Panc1 (cell line): ENCODE data around the gene CLDN7.

Source experiments
- SIN3A ChIP-seq: IDR thresholded peaks from 2 replicates; pipeline ENCODE4 v1.6.1; 2012; ENCODE audit warnings: low read depth, mild to moderate bottlenecking, low read length, moderate library complexity, borderline replicate concordance; ENCODE audit not compliant: insufficient read depth
- TCF7L2 ChIP-seq: IDR thresholded peaks from 2 replicates; pipeline ENCODE4 v1.6.1; 2011; ENCODE audit warnings: mild to moderate bottlenecking, low read depth, low read length, inconsistent platforms
- TF ChIP-seq, protein P1 (sequence below): fragments of 450-650 bp; IDR thresholded peaks from 2 replicates; pipeline ENCODE4 v1.5.1; 2017; ENCODE audit warnings: mild to moderate bottlenecking

DNA sequence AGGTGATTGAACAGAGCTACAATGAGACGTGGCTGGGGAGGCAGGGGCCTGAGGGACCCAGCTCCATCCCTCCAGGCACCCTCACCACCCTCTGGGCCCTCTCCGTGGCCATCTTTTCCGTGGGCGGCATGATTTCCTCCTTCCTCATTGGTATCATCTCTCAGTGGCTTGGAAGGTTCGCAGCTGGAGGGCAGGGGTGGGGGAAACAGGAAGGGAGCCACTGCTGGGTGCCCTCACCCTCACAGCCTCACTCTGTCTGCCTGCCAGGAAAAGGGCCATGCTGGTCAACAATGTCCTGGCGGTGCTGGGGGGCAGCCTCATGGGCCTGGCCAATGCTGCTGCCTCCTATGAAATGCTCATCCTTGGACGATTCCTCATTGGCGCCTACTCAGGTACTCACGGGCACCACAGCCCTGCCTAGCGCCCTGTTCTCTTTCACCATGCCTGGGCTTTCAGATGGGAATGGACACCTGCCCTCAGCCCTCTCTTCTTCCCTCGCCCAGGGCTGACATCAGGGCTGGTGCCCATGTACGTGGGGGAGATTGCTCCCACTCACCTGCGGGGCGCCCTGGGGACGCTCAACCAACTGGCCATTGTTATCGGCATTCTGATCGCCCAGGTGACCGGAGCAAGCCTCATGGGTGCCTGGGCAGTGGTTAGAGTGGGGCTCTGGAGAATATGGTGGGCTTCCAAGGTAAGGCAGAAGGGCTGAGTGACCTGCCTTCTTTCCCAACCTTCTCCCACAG is 21.4 kb upstream of the CLDN7 start:
- TF ChIP-seq, protein P1, sequence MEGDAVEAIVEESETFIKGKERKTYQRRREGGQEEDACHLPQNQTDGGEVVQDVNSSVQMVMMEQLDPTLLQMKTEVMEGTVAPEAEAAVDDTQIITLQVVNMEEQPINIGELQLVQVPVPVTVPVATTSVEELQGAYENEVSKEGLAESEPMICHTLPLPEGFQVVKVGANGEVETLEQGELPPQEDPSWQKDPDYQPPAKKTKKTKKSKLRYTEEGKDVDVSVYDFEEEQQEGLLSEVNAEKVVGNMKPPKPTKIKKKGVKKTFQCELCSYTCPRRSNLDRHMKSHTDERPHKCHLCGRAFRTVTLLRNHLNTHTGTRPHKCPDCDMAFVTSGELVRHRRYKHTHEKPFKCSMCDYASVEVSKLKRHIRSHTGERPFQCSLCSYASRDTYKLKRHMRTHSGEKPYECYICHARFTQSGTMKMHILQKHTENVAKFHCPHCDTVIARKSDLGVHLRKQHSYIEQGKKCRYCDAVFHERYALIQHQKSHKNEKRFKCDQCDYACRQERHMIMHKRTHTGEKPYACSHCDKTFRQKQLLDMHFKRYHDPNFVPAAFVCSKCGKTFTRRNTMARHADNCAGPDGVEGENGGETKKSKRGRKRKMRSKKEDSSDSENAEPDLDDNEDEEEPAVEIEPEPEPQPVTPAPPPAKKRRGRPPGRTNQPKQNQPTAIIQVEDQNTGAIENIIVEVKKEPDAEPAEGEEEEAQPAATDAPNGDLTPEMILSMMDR, result no peak
- no peak for TF ChIP-seq SIN3A
- no peak for TF ChIP-seq TCF7L2
